ENCODE data around the gene SLBP. TPM values are rescaled to one million over a fixed set of nuclear protein-coding genes. Genes with fewer than 3 reads are reported as not detected.

The SLBP gene
- 10 to 100 TPM; 21.9 to 31.7 (median 30.6) TPM for total RNA-seq
- long read RNA-seq, donor 1, transcript SLBP-206 (8 exons, 1,977 nt): major isoform, 42 of 53 reads
- long read RNA-seq, donor 1, partial matches to known transcripts: 6 of 53 reads
- long read RNA-seq, donor 1, other reads (novel, unspliced or antisense): 2 of 53 reads
- long read RNA-seq, donor 2, transcript SLBP-206 (8 exons, 1,977 nt): major isoform, 35 of 40 reads
- long read RNA-seq, donor 2, partial matches to known transcripts: 3 of 40 reads
- long read RNA-seq, donor 2, other reads (novel, unspliced or antisense): 1 of 40 reads

GRCh38 chr4:1712216-1713002 lies at the start of gene SLBP:
Gene SLBP, minus strand, starts transcription at chr4:1712319. Its CDS starts 131 bp downstream, at chr4:1712188.
- Histone ChIP-seq H3K4me3 (peak within 1 kb of the TSS; percentile 80), H3K9me3 (no peaks in the 10 kb centered on the region), H3K36me3 (ENCODE audit: low read depth) (no peaks in the 10 kb centered on the region), H3K4me1 (ENCODE audit: low read depth) (peaks cover 33% of the 10 kb centered on the region)
- peak; percentile 90 for ATAC-seq
- DNase-seq: peak; percentile 98 to 99 (median 99)
- intact Hi-C loops (cut with DNase I, micrococcal nuclease): no loop called here
- TF ChIP-seq, protein P1, sequence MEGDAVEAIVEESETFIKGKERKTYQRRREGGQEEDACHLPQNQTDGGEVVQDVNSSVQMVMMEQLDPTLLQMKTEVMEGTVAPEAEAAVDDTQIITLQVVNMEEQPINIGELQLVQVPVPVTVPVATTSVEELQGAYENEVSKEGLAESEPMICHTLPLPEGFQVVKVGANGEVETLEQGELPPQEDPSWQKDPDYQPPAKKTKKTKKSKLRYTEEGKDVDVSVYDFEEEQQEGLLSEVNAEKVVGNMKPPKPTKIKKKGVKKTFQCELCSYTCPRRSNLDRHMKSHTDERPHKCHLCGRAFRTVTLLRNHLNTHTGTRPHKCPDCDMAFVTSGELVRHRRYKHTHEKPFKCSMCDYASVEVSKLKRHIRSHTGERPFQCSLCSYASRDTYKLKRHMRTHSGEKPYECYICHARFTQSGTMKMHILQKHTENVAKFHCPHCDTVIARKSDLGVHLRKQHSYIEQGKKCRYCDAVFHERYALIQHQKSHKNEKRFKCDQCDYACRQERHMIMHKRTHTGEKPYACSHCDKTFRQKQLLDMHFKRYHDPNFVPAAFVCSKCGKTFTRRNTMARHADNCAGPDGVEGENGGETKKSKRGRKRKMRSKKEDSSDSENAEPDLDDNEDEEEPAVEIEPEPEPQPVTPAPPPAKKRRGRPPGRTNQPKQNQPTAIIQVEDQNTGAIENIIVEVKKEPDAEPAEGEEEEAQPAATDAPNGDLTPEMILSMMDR (IDR thresholded peaks at IDR 0.05): peak; percentile 20

GRCh38 chr4:1761130-1761689 lies 49.1 kb upstream of the SLBP start:
- intact Hi-C loops (cut with DNase I, micrococcal nuclease): no loop called here
- DNase-seq (no peak), ATAC-seq (no peak)
- Histone ChIP-seq H3K4me3 (no peak overlapping the region), H3K4me1 (ENCODE audit: low read depth) (peaks cover 13% of the 10 kb centered on the region), H3K36me3 (ENCODE audit: low read depth) (no peaks in the 10 kb centered on the region), H3K9me3 (no peaks in the 10 kb centered on the region)
- TF ChIP-seq, protein P1 (IDR thresholded peaks at IDR 0.05): no peak

GRCh38 chr4:1760521-1761071 lies 48.5 kb upstream of the SLBP start:
- TF ChIP-seq, protein P1 (IDR thresholded peaks at IDR 0.05): no peak
- no peak overlapping the region for H3K4me3 ChIP-seq
- DNase-seq (no peak), ATAC-seq (no peak)
- intact Hi-C loops (cut with DNase I, micrococcal nuclease): no loop called here
- H3K9me3 ChIP-seq: no peaks in the 10 kb centered on the region
- H3K4me1 ChIP-seq (ENCODE audit: low read depth): peaks cover 13% of the 10 kb centered on the region
- no peaks in the 10 kb centered on the region for H3K36me3 ChIP-seq (ENCODE audit: low read depth)

GRCh38 chr4:1759818-1760223 lies 47.7 kb upstream of the SLBP start:
- DNase-seq (no peak), ATAC-seq (no peak)
- Histone ChIP-seq H3K4me3 (no peak overlapping the region), H3K36me3 (ENCODE audit: low read depth) (no peaks in the 10 kb centered on the region), H3K9me3 (no peaks in the 10 kb centered on the region), H3K4me1 (ENCODE audit: low read depth) (peaks cover 13% of the 10 kb centered on the region)
- TF ChIP-seq, protein P1 (IDR thresholded peaks at IDR 0.05): no peak
- intact Hi-C loops (cut with DNase I, micrococcal nuclease): loop anchor here in 1 of 2 donors (10.0 kb wide), 1 partner anchor 45 kb away; no protein-coding TSS in a partner anchor

- Histone ChIP-seq H3K4me3 (no peak overlapping the region), H3K9me3 (no peaks in the 10 kb centered on the region), H3K36me3 (ENCODE audit: low read depth) (no peaks in the 10 kb centered on the region), H3K4me1 (ENCODE audit: low read depth) (peaks cover 13% of the 10 kb centered on the region)
- DNase-seq (no peak), ATAC-seq (no peak)
- TF ChIP-seq, protein P1 (IDR thresholded peaks at IDR 0.05): no peak
- intact Hi-C loops (cut with DNase I, micrococcal nuclease): loop anchor here in 1 of 2 donors (10.0 kb wide), 1 partner anchor 46 kb away; no protein-coding TSS in a partner anchor
Observed at GRCh38 chr4:1759170-1759817, 47.2 kb upstream of the SLBP start.
